Adrenal gland (tissue), 5 donors: ENCODE results near the gene SHH.

Source experiments
- CTCF ChIP-seq, 6 experiments: fragments of 450-650 bp in 4 of 6; fragments of 200-600 bp in 2 of 6; sonication (generic) in 1 of 6; IDR thresholded peaks; 1 replicate in 5 of 6; 2 replicates in 1 of 6; pipeline versions ENCODE4 v1.5.1 to v1.8.0; 2016 to 2021; ENCODE audit warnings: antibody characterized with exemption in 6 of 6, mild to moderate bottlenecking in 2 of 6, moderate library complexity in 1 of 6
- POLR2A ChIP-seq, 2 donors: fragments of 450-650 bp; IDR thresholded peaks; one replicate each; pipeline ENCODE4 v1.6.1; 2017; ENCODE audit warnings: antibody characterized with exemption in 2 of 2, mild to moderate bottlenecking in 2 of 2, moderate library complexity in 1 of 2
- donor health status: DM: no; HTN: no; CAD: no.

GRCh38 chr7:155800741-155801267 is 11.5 kb downstream of the SHH start:
- TF ChIP-seq POLR2A (IDR thresholded peaks at IDR 0.05) (no peak), CTCF (IDR thresholded peaks at IDR 0.05) (no peak)
